SK-N-MC (cell line): ENCODE results near the gene STX8.

Experiments
- EZH2 ChIP-seq: fragments of 200-600 bp; sonication (generic); IDR thresholded peaks from one replicate; pipeline ENCODE4 v1.6.1; 2017; ENCODE audit warnings: antibody characterized with exemption
- FOXP2 ChIP-seq: optimal IDR thresholded peaks from 2 replicates; pipeline ENCODE3; 2011; ENCODE audit warnings: mild to moderate bottlenecking, moderate library complexity; ENCODE audit not compliant: insufficient read depth; ENCODE audit errors: extremely low read length, control extremely low read depth
- POLR2AphosphoS5 ChIP-seq: IDR thresholded peaks from 2 replicates; pipeline ENCODE4 v1.6.1; 2012; ENCODE audit warnings: mild to moderate bottlenecking, low read depth, low read length, borderline replicate concordance

GRCh38 chr17:9285602-9286427 is 289.8 kb downstream of the STX8 start:
- no peak for TF ChIP-seq POLR2AphosphoS5
- no peak for TF ChIP-seq EZH2
- no peak for TF ChIP-seq FOXP2
